Occipital lobe (tissue), 2 donors: ENCODE results near the gene HAGH. TPM values are rescaled to one million over a fixed set of nuclear protein-coding genes. Genes with fewer than 3 reads are reported as not detected.
"Not testable (repeated sequence)": the region's sequence is repeated elsewhere in the genome, so short reads cannot be mapped to it uniquely, and the experiment has no call there.

Experiments used
- DNase-seq: peaks from one replicate; lab custom pipeline; 2025; lab: John Stamatoyannopoulos, UW
- total RNA-seq: library from RNA; depleted of rRNA; stranded (reverse); fragments of >200 nt; gene quantifications from one replicate; pipeline ENCODE4 v1.2.3, GENCODE V29; 2014

The HAGH gene
- 49.1 TPM for total RNA-seq

DNA sequence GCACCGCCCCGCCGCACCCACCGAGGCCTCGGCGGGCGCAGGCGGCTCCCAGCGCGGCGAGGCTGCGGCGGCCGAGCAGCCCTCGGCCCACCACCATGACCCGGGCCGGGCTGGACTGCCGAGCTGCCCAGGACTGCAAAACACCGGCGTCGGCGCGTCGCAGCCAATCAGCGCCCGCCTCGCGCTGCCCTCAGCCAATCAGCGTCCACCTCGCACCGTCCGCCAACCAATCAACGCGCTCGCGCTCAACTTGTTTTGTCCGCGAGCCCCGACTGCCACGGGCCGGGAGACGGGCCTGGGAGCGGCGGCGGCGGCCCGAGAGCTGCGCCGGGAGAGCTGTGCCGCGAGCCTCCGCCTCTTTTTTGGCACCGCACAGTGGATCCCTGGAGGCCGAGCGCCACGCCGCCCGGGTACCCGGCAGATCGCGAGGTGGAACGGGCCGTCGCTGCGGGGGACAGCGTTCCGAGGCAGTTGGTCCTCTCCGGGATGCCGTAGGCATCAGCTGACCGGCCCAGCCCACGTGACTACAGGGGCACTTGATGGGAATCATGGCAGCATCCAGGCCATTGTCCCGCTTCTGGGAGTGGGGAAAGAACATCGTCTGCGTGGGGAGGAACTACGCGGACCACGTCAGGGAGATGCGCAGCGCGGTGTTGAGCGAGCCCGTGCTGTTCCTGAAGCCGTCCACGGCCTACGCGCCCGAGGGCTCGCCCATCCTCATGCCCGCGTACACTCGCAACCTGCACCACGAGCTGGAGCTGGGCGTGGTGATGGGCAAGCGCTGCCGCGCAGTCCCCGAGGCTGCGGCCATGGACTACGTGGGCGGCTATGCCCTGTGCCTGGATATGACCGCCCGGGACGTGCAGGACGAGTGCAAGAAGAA lies at the start of gene HAGH, which contains the start of gene FAHD1:
Gene HAGH, minus strand, starts transcription at position 135 of the 883 bp plus-strand sequence. Its CDS starts 38 bp downstream, at position 97.
Gene FAHD1, plus strand, starts transcription at position 516 of the 883 bp plus-strand sequence. Its CDS starts 33 bp downstream, at position 549.
- peak; percentile 93 for DNase-seq

GRCh38 chr16:1876066-1876465 lies 49.4 kb upstream of the HAGH start:
- DNase-seq, result not testable (repeated sequence)

- DNase-seq, result no peak
These were observed 48.2 kb upstream of the HAGH start for GRCh38 chr16:1874854-1875253.

DNA sequence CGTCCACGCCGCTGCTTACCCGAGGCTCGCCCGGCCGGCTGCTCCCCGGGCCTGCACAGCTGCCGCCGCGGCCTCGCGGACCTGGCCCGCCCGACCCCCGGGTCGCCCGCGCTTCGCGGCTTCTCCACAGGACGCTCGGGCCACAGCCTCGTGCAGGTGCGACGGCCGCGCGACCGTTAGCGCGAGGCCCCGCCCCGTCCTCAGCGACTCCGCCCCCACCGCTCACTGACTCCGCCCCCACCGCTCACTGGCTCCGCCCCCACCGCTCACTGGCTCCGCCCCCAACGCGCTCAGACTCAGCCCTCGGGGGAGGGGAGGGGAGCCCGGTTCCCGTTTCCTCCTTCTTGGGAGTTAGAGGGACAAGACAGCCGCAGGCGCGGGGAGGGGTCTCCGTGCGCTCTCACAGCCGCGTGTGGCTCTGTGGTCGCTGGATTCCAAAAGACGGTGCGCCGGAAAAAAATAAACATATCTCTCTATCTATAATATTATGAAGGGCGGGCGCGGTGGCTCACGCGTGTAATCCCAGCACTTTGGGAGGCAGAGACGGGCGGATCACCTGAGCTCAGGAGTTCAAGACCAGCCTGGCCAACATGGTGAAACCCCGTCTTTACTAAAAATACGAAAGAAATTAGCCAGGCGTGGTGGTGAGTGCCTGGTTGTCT lies 45.5 kb upstream of the HAGH start, which contains the start of gene MEIOB:
Gene MEIOB, minus strand, starts transcription at position 191 of the 662 bp plus-strand sequence. CDS start 3,989 bp downstream, outside the sequence.
- no peak for DNase-seq

DNA sequence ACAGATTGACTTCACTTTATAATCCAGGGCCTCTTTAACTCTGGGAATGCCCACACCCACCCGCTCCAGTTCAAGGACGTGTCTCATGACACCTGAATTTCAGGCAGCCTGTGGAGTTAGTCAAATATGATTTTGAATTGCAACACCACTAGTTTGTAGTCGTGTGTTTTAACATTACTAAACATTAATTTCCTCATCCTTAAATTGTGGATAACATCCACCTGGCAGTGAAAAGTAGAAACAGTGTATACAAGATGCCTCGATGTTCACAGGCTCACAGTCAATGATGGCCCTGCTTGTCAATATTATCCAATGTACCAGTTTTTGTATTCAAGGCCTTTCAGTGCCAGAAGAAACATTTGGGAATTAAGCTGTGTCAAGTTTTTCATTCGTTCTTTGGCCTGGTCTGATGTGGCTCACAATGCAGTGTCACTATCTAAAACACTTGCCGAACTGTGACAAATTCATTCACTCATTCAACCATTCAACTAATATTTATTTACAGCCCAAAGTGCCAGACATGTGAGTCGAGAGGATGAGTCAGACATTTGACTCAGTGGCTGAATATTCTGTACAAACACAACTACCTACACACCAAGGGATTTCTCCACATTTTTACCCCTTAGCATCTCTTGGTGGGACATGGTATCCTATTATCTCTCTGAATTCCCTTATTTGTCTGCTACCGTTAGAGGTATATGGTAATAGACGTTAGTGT lies 43.9 kb upstream of the HAGH start:
- DNase-seq, result no peak

- no peak for DNase-seq
These were observed 39.5 kb upstream of the HAGH start for GRCh38 chr16:1865902-1866690.

DNA sequence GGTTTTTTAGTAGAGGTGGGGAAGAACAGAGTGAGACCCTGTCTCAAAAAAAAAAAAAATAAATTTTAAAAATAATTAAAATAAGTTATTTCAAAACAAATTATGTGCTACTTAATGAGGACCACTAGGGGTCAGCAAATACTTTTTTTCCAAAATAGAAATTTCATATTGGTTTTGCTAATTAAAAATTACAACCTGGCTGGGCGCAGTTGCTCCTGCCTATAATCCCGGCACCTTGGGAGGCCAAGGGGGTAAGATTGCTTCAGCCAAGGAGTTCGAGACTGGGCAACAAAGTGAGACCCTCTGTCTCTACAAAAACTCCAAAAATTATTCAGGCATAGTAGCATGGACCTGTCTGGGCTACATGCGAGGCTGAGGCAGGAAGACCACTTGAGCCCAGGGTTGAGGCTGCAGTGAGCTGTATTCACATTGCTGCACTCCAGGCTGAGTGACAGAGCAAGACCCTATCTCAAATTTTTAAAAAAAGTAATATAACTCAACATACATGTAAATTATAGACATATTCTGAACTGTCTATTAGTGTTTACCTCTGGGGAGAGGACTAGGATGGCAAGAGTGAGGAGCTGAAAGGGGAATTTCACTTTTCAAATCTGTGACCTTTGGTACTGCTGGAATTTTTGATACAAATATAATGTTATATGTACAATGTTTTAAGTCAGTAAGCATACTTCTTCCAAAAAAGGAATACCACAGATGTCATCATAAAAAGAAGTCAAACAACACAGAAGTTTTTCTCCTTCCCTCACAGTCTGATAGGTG lies 37.2 kb upstream of the HAGH start:
- no peak for DNase-seq

DNA sequence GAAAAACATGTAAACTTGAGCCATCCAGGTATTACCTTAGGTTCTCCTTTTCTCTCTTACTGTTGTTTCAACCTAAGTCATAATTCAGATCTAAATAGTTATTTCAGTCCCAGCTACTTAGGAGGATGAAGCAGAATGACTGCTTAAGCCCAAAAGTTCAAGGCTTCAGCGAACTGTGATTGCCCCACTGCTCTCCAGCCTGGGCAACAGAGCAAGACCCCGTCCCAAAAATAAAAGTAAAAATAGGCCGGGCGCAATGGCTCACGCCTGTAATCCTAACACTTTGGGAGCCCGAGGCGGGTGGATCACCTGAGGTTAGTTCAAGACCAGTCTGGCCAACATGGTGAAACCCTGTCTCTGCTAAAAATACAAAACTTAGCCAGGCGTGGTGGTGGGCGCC lies 35.8 kb upstream of the HAGH start:
- DNase-seq, result no peak

DNA sequence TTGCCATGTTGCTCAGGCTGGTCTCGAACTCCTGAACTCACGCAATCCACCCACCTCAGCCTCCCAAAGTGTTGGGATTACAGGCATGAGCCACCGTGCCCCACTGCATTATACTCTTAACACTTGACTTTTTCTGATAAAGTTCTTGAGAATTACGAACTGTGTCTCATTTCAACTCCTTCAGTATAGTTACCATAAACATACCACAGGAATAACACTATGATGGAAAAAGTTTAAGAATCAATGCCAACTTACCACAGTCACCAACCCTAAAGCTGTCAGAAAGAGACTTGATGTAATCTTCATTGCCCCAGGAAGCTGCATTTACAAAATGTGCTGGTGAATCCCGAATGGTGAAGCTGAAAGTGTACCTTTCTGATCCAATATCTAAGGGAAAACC lies 35.1 kb upstream of the HAGH start:
- no peak for DNase-seq

DNA sequence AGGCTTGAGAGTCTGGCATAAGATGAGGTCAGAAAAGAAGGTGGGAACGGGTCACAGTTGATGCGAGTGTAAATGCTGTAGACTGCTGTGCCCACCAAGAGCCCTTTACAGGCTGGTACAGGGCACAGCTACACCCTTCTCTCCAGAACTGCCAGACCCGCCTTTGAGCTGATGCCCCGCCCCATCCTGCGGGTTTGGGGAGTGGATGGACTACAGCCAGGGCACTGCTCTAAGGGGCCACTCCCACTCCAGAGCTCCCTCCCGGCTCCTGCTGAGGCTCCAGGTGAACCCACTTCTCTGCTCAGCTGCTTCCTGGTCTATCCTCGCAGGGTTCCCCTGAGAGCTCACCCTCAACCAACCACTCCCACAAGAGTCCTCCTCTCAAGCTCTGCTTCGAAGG lies 33.0 kb upstream of the HAGH start:
- DNase-seq, result no peak

DNA sequence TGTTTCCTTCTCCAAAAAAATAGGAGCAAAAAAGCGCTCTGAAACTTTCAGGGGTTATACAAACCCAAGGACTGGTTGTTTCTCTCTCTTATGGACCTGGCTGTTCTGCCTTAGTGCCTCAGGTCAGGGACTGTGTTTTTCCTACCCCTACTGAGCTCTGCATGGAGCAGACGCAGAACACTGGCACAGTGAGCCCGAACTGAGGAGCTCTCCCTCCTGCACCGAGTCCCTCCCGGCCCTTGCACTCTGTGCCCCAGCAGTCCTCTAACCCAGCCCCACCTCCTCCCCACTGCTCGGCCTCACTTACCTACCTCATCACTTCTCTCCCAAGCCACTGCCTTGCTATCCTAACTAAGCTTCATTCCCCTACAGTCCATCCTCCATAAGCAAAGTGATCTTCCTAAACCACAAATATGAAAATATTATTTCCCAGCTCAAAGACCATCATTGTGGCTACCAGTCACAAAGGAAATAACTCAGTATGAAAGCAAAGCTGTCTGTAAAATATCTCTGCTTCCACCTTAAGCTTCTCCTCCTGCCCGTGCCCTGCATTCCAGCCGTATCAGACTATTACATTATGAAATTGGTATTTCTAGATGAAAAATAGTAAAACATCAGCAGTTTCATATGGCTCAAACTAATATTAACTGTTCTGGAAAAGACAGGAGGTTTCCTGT lies 31.7 kb upstream of the HAGH start:
- no peak for DNase-seq

DNA sequence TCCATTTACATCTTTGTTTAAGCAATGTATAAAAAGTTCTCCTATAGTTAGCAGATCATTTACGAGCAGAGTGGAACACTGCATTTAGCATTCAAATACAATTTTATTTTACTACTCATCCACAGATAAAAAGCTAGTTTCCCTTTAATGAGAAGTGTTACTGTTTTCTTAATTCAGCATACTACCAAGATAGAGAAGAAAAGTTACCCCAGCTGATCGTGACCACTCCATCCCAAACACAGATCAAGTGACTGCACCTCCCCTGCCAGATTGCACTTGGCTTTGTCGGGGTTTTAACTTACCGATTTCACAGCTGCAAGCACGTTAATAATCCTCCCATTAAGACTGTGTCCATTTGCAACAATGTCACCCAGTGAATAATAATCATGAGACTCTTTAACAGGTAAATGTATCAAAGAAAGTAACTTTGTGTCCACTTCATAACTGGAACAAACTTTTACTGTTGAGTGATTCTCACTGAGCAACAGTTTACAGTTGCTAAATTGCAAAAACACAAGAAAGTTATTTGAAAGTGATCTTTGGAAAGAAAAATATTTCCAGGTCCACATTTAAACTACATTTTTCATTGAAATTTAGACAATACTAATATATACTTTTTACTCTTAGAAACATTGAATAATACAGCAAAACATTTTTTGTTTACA lies 30.9 kb upstream of the HAGH start:
- DNase-seq, result no peak

DNA sequence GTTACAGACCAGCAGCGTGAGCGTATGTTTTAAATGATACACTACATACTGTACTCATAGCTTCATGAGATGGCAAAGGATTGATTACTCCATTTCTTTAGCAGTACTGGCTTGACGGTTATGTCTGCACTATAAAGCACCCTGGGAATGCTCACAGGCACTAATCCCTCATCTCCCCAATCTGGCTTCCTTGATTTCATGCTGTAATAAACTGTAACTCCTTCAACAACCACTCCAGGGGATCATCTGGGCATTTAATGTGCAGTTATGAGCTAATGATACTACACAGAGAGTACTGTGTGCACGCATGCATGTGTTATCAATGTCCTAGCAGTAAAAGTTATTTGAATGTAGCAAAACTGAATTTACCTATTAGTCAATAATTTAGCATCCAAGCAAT lies 25.2 kb upstream of the HAGH start:
- DNase-seq, result no peak

GRCh38 chr16:1850981-1851380 lies 24.4 kb upstream of the HAGH start:
- DNase-seq, result no peak

- no peak for DNase-seq
These were observed 19.8 kb upstream of the HAGH start for GRCh38 chr16:1846416-1846815.

GRCh38 chr16:1845985-1846384 lies 19.4 kb upstream of the HAGH start:
- DNase-seq, result no peak

DNA sequence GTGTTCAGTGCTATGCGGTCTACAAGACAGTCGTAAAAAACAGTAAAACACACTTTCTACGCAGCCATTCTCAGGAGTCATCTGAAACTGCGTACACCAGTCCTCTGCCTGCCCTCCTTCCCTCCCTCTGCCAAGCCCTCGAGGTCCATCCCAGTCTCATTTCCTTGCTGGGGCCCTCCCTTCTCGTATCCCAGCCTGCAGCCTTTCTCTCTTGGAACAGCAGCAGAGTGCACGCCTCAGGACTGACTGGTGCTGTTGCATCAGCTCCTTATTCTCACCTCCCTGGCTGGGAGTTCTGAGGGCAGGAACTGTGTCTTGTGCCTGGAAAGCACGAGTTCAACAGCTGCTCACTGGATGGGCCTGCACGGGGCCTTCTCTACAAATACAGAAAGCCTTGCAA lies 12.9 kb upstream of the HAGH start:
- DNase-seq, result no peak

DNA sequence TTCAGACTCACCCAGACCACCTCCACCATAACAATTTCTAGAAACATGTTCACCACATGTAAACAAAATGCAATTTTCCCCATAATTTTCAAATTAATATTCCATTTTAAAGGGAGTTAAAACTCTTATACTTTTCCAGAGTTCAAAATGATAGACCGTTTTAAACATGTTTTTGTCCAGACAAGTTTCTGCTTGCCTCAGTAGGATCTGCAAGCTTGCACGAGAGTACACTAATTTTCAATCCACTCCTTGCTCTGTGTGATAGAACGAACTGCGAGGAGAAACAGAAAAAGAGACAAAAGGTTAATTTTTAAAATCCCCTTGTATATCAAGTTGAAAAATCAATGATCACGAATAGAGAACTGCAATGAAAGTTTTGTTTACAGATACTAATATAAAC lies 7.5 kb upstream of the HAGH start:
- DNase-seq, result no peak

GRCh38 chr16:1832838-1833454 lies 6.3 kb upstream of the HAGH start:
- DNase-seq, result no peak
